ENCODE measurements around the gene POLH.
"Not testable (repeated sequence)": the region's sequence is repeated elsewhere in the genome, so short reads cannot be mapped to it uniquely, and the experiment has no call there.

Gene POLH

GRCh38 chr6:43575772-43576551, at the start of gene POLH, which contains the start of gene XPO5:
Gene POLH, plus strand, starts transcription at chr6:43576185. Its CDS starts 6,135 bp downstream, at chr6:43582320.
Gene XPO5, minus strand, starts transcription at chr6:43576038. Its CDS starts 174 bp downstream, at chr6:43575864.
- in situ Hi-C loops (cut with HindIII; ENCODE audit: low sequenced_read_pairs), result loop anchor here (5.0 kb wide), 1 partner anchor 54 kb away; no protein-coding TSS in a partner anchor

GRCh38 chr6:43532201-43532600, 43.8 kb upstream of the POLH start:
- in situ Hi-C loops (cut with HindIII; ENCODE audit: low sequenced_read_pairs), result no loop called here

- in situ Hi-C loops (cut with HindIII; ENCODE audit: low sequenced_read_pairs), result not testable (repeated sequence)
These were observed 37.0 kb upstream of the POLH start for GRCh38 chr6:43538986-43539385.

- in situ Hi-C loops (cut with HindIII; ENCODE audit: low sequenced_read_pairs), result not testable (repeated sequence)
These were observed 36.6 kb upstream of the POLH start for GRCh38 chr6:43539409-43539808.

- in situ Hi-C loops (cut with HindIII; ENCODE audit: low sequenced_read_pairs), result no loop called here
These were observed 35.5 kb upstream of the POLH start for GRCh38 chr6:43540507-43540906.

- in situ Hi-C loops (cut with HindIII; ENCODE audit: low sequenced_read_pairs), result no loop called here
These were observed 34.1 kb upstream of the POLH start for GRCh38 chr6:43541774-43542471.

- in situ Hi-C loops (cut with HindIII; ENCODE audit: low sequenced_read_pairs), result no loop called here
These were observed 31.5 kb upstream of the POLH start for GRCh38 chr6:43544461-43544860.

- in situ Hi-C loops (cut with HindIII; ENCODE audit: low sequenced_read_pairs), result no loop called here
These were observed 28.8 kb upstream of the POLH start for GRCh38 chr6:43547222-43547621.

GRCh38 chr6:43557620-43558019, 18.4 kb upstream of the POLH start:
- in situ Hi-C loops (cut with HindIII; ENCODE audit: low sequenced_read_pairs), result loop anchor here (10.0 kb wide), 1 partner anchor 57 kb away; no protein-coding TSS in a partner anchor

- in situ Hi-C loops (cut with HindIII; ENCODE audit: low sequenced_read_pairs), result loop anchor here (10.0 kb wide), 1 partner anchor 55 kb away; no protein-coding TSS in a partner anchor
These were observed 16.7 kb upstream of the POLH start for GRCh38 chr6:43559328-43559727.

- in situ Hi-C loops (cut with HindIII; ENCODE audit: low sequenced_read_pairs), result no loop called here
These were observed 5.0 kb upstream of the POLH start for GRCh38 chr6:43570876-43571441.

GRCh38 chr6:43572015-43572414, 4.0 kb upstream of the POLH start:
- in situ Hi-C loops (cut with HindIII; ENCODE audit: low sequenced_read_pairs), result no loop called here

- in situ Hi-C loops (cut with HindIII; ENCODE audit: low sequenced_read_pairs), result loop anchor here (5.0 kb wide), 1 partner anchor 53 kb away; no protein-coding TSS in a partner anchor
These were observed 747 bp upstream of the POLH start for GRCh38 chr6:43575105-43575771.

GRCh38 chr6:43578748-43579147, 2.8 kb downstream of the POLH start:
- in situ Hi-C loops (cut with HindIII; ENCODE audit: low sequenced_read_pairs), result loop anchor here (5.0 kb wide), 1 partner anchor 56 kb away; no protein-coding TSS in a partner anchor

GRCh38 chr6:43579171-43579570, 3.2 kb downstream of the POLH start:
- in situ Hi-C loops (cut with HindIII; ENCODE audit: low sequenced_read_pairs), result loop anchor here (5.0 kb wide), 1 partner anchor 57 kb away; no protein-coding TSS in a partner anchor

- in situ Hi-C loops (cut with HindIII; ENCODE audit: low sequenced_read_pairs), result no loop called here
These were observed 6.9 kb downstream of the POLH start for GRCh38 chr6:43582911-43583310.

- in situ Hi-C loops (cut with HindIII; ENCODE audit: low sequenced_read_pairs), result no loop called here
These were observed 9.0 kb downstream of the POLH start for GRCh38 chr6:43584892-43585570.

GRCh38 chr6:43588194-43588593, 12.2 kb downstream of the POLH start:
- in situ Hi-C loops (cut with HindIII; ENCODE audit: low sequenced_read_pairs), result no loop called here

- in situ Hi-C loops (cut with HindIII; ENCODE audit: low sequenced_read_pairs), result not testable (repeated sequence)
These were observed 13.6 kb downstream of the POLH start for GRCh38 chr6:43589564-43589963.

GRCh38 chr6:43593938-43594337, 18.0 kb downstream of the POLH start:
- in situ Hi-C loops (cut with HindIII; ENCODE audit: low sequenced_read_pairs), result loop anchor here (5.0 kb wide), 1 partner anchor 78 kb away; no protein-coding TSS in a partner anchor
